AG04450 (cell line): ENCODE measurements around the gene DLG5. TPM values are rescaled to one million over a fixed set of nuclear protein-coding genes. Genes with fewer than 3 reads are reported as not detected.
A peak's percentile ranks its signal among the peaks of the same experiment; 100 is the strongest.

ENCODE experiments used
- CTCF ChIA-PET: fragments of 300-600, 350-600 bp; formaldehyde crosslinking; extraction: SDS; loops from one replicate; lab custom pipeline; 2022; ENCODE audit warnings: antibody characterized with exemption, inconsistent platforms; lab: Charles Lee
- POLR2A ChIA-PET: fragments of 350-600 bp; formaldehyde crosslinking; extraction: SDS; loops from one replicate; lab custom pipeline; 2021; ENCODE audit warnings: antibody characterized with exemption, inconsistent platforms; lab: Yijun Ruan, JAX
- DNase-seq: peaks from one replicate; pipeline ENCODE4 v3.0.0-alpha.2; 2011; ENCODE audit warnings: low read depth, low spot score
- H3K27ac ChIP-seq: one replicate; pipeline ENCODE4 v1.5.1; 2012; ENCODE audit warnings: low read depth, low read length, control low read depth
- H3K27me3 ChIP-seq: one replicate; pipeline ENCODE4 v1.6.0; 2012; ENCODE audit warnings: low read length; ENCODE audit not compliant: control insufficient read depth, insufficient read depth
- H3K4me3 ChIP-seq: 2 replicates; pipeline ENCODE4 v1.5.1; 2011; ENCODE audit warnings: mild to moderate bottlenecking, low read depth, low read length, control low read depth
- H3K9me3 ChIP-seq: 2 replicates; pipeline ENCODE4 v1.5.1; 2012; ENCODE audit warnings: low read length; ENCODE audit not compliant: control insufficient read depth, insufficient read depth
- CTCF ChIP-seq: IDR thresholded peaks from 2 replicates; pipeline ENCODE4 v1.5.1; 2011; ENCODE audit warnings: low read depth, low read length, control low read depth, inconsistent platforms
- polyA plus RNA-seq: library from polyadenylated mRNA; depleted of rRNA; stranded (reverse); fragments of >200 nt; gene quantifications from 2 replicates; pipeline ENCODE4 v1.2.3, GENCODE V29; 2011

DLG5 gene
- polyA plus RNA-seq, 1 experiment, result 16.3 TPM

- H3K4me3 ChIP-seq, result peak overlapping the region; percentile 83
- ChIA-PET POLR2A (interaction anchor here (3.9 kb wide), 1 partner anchor 12 kb away, joined by 13 read pairs; no protein-coding TSS in a partner anchor), CTCF (no interaction called here)
- no peak for DNase-seq
- no peaks in the 10 kb centered on the region for H3K27me3 ChIP-seq
- H3K27ac ChIP-seq, result no peak overlapping the region
- no peak for TF ChIP-seq CTCF
- H3K9me3 ChIP-seq, result no peaks in the 10 kb centered on the region
These were observed 1.1 kb upstream of the DLG5 start for GRCh38 chr10:77927402-77928246.

- ChIA-PET POLR2A (interaction anchor here (1.2 to 3.9 kb wide), 3 partner anchors 14 to 79 kb away, joined by 3 to 13 read pairs (median 4); no protein-coding TSS in a partner anchor), CTCF (interaction anchor here (0.6 kb wide), 1 partner anchor 534 kb away, joined by 3 read pairs; no protein-coding TSS in a partner anchor)
- H3K27me3 ChIP-seq, result no peaks in the 10 kb centered on the region
- no peak for TF ChIP-seq CTCF
- peak overlapping the region; percentile 34 for H3K27ac ChIP-seq
- no peak for DNase-seq
- H3K9me3 ChIP-seq, result no peaks in the 10 kb centered on the region
- H3K4me3 ChIP-seq, result peak overlapping the region; percentile 83
These were observed 575 bp downstream of the DLG5 start for GRCh38 chr10:77925795-77926565.

GRCh38 chr10:77925410-77925794 lies 1.2 kb downstream of the DLG5 start:
- Histone ChIP-seq H3K9me3 (no peaks in the 10 kb centered on the region), H3K27me3 (no peaks in the 10 kb centered on the region), H3K27ac (peak overlapping the region; percentile 34), H3K4me3 (peak overlapping the region; percentile 83)
- CTCF ChIA-PET, result no interaction called here
- DNase-seq, result no peak
- no peak for TF ChIP-seq CTCF
- POLR2A ChIA-PET, result interaction anchor here (1.2 to 3.9 kb wide), 3 partner anchors 15 to 79 kb away, joined by 3 to 13 read pairs (median 4); no protein-coding TSS in a partner anchor

GRCh38 chr10:77922566-77923179 lies 3.9 kb downstream of the DLG5 start:
- CTCF ChIA-PET, result no interaction called here
- H3K27ac ChIP-seq, result no peak overlapping the region
- POLR2A ChIA-PET, result no interaction called here

More at GRCh38 chr10:77922566-77923179, 3.9 kb downstream of the DLG5 start:
- no peak for TF ChIP-seq CTCF
- no peaks in the 10 kb centered on the region for H3K27me3 ChIP-seq
- H3K4me3 ChIP-seq, result no peak overlapping the region
- DNase-seq, result no peak
- no peaks in the 10 kb centered on the region for H3K9me3 ChIP-seq
